A673 (cell line): ENCODE measurements around the gene UBE2G1. TPM values are rescaled to one million over a fixed set of nuclear protein-coding genes. Genes with fewer than 3 reads are reported as not detected.

Experiments used
- BruUV-seq: library from RNA; stranded (reverse); fragments of 400-500 nt; replicated peaks from 2 replicates; lab custom pipeline; 2021; lab: Mats Ljungman, UMichigan
- CTCF ChIA-PET: fragments of 300-600 bp; sonication (Branson Sonifier 250); formaldehyde crosslinking; loops from one replicate; lab custom pipeline; 2022; ENCODE audit warnings: antibody characterized with exemption; lab: Charles Lee
- POLR2A ChIA-PET: fragments of 300-600 bp; sonication (Branson Sonifier 250); formaldehyde crosslinking; loops from one replicate; lab custom pipeline; 2022; ENCODE audit warnings: antibody characterized with exemption; ENCODE audit not compliant: low non-redundant PET; lab: Charles Lee
- DNase-seq: peaks from one replicate; pipeline ENCODE4 v3.0.0-alpha.2; 2015; ENCODE audit warnings: low spot score
- H3K27ac ChIP-seq: fragments of 200-600 bp; sonication (generic); 2 replicates; pipeline ENCODE4 v1.5.1; 2016; ENCODE audit warnings: mixed run types, low read depth, mild to moderate bottlenecking, mixed read lengths, antibody characterized with exemption, low read length; ENCODE audit not compliant: poor library complexity, severe bottlenecking
- H3K27me3 ChIP-seq: fragments of 200-600 bp; sonication (generic); replicated peaks from 2 replicates; pipeline ENCODE4 v1.6.1; 2017; ENCODE audit warnings: mixed run types, low read depth, mild to moderate bottlenecking, mixed read lengths, antibody characterized with exemption, low read length; ENCODE audit not compliant: insufficient read depth, poor library complexity
- H3K36me3 ChIP-seq: fragments of 200-600 bp; sonication (generic); 2 replicates; pipeline ENCODE4 v1.6.1; 2016; ENCODE audit warnings: mixed run types, mild to moderate bottlenecking, mixed read lengths, antibody characterized with exemption, low read length; ENCODE audit not compliant: insufficient read depth, poor library complexity, severe bottlenecking
- H3K4me1 ChIP-seq: fragments of 200-600 bp; sonication (generic); 2 replicates; pipeline ENCODE4 v1.6.1; 2017; ENCODE audit warnings: mixed run types, mild to moderate bottlenecking, mixed read lengths, antibody characterized with exemption, low read length; ENCODE audit not compliant: insufficient read depth, poor library complexity, severe bottlenecking
- H3K4me3 ChIP-seq: fragments of 200-600 bp; sonication (generic); 2 replicates; pipeline ENCODE4 v1.5.1; 2016; ENCODE audit warnings: low read depth, mixed run types, mild to moderate bottlenecking, mixed read lengths, low read length; ENCODE audit not compliant: poor library complexity, severe bottlenecking
- H3K9me3 ChIP-seq: fragments of 200-600 bp; sonication (generic); 2 replicates; pipeline ENCODE4 v1.6.1; 2016; ENCODE audit warnings: mixed run types, low read depth, mild to moderate bottlenecking, mixed read lengths, antibody characterized with exemption, low read length; ENCODE audit not compliant: poor library complexity, severe bottlenecking
- CTCF ChIP-seq: fragments of 300-800, 200-600 bp; sonication (generic); conservative IDR thresholded peaks from 2 replicates; pipeline ENCODE4 v1.5.1; 2017; ENCODE audit warnings: low read depth, mild to moderate bottlenecking, antibody characterized with exemption, low read length, moderate library complexity, mixed read lengths
- EZH2 ChIP-seq: fragments of 200-600 bp; sonication (generic); IDR thresholded peaks from 2 replicates; pipeline ENCODE4 v1.6.1; 2017; ENCODE audit warnings: borderline replicate concordance, low read depth, mild to moderate bottlenecking, mixed read lengths, antibody characterized with exemption, low read length; ENCODE audit not compliant: poor library complexity, severe bottlenecking
- intact Hi-C: fragments of 100-400 bp; cut with micrococcal nuclease; formaldehyde crosslinking; loops from one replicate; pipeline ENCODE4 v1.10.0; 2022; ENCODE audit not compliant: unreplicated experiment
- total RNA-seq: library from RNA; stranded (reverse); gene quantifications from 2 replicates; pipeline ENCODE4 v1.2.3, GENCODE V29; 2021

Gene UBE2G1
- total RNA-seq, 1 experiment from 2014 or later = 107 TPM

GRCh38 chr17:4241535-4241934, 124.9 kb downstream of the UBE2G1 start:
- Histone ChIP-seq H3K27me3 (no peaks in the 10 kb centered on the region), H3K27ac (no peak overlapping the region), H3K9me3 (no peaks in the 10 kb centered on the region), H3K36me3 (peaks cover 4% of the 10 kb centered on the region), H3K4me3 (no peak overlapping the region), H3K4me1 (peaks cover 3% of the 10 kb centered on the region)
- intact Hi-C loops = no loop called here
- ChIA-PET CTCF (no interaction called here), POLR2A (no interaction called here)
- TF ChIP-seq EZH2 (no peak), CTCF (no peak)
- no TSS peak for BruUV-seq
- no peak for DNase-seq

- intact Hi-C loops = no loop called here
- TF ChIP-seq CTCF = no peak
- TF ChIP-seq EZH2 = no peak
- Histone ChIP-seq H3K36me3 (peaks cover 35% of the 10 kb centered on the region), H3K4me1 (peaks cover 6% of the 10 kb centered on the region), H3K4me3 (no peak overlapping the region), H3K27me3 (no peaks in the 10 kb centered on the region), H3K27ac (no peak overlapping the region), H3K9me3 (no peaks in the 10 kb centered on the region)
- no TSS peak for BruUV-seq
- POLR2A ChIA-PET = no interaction called here
- DNase-seq = no peak
- CTCF ChIA-PET = no interaction called here
These were observed 130.0 kb downstream of the UBE2G1 start for GRCh38 chr17:4236456-4236855.

GRCh38 chr17:4235372-4236279, 130.8 kb downstream of the UBE2G1 start:
- TF ChIP-seq EZH2 (no peak), CTCF (no peak)
- H3K27me3 ChIP-seq = no peaks in the 10 kb centered on the region
- no TSS peak for BruUV-seq

More at GRCh38 chr17:4235372-4236279, 130.8 kb downstream of the UBE2G1 start:
- no peaks in the 10 kb centered on the region for H3K9me3 ChIP-seq
- no peak overlapping the region for H3K4me3 ChIP-seq
- peaks cover 6% of the 10 kb centered on the region for H3K4me1 ChIP-seq
- ChIA-PET CTCF (no interaction called here), POLR2A (no interaction called here)
- intact Hi-C loops = no loop called here
- no peak for DNase-seq
- H3K36me3 ChIP-seq = peaks cover 39% of the 10 kb centered on the region
- H3K27ac ChIP-seq = no peak overlapping the region
